ENCODE results near the gene GLP1R. TPM values are rescaled to one million over a fixed set of nuclear protein-coding genes. Genes with fewer than 3 reads are reported as not detected.

Gene GLP1R
- total RNA-seq, 1 experiment from 2014 or later, result 0.85 TPM

GRCh38 chr6:39061588-39061987, 13.0 kb downstream of the GLP1R start:
- Mint-ChIP-seq H3K27ac (no peak overlapping the region), H3K4me1 (peaks cover 2 to 6% of the 10 kb centered on the region in 2 experiments; a peak in 1 of 4 replicates), H3K36me3 (ENCODE audit: insufficient read depth in 1 of 3, low read depth in 3 of 3) (peaks cover 0 to 7% (median 3%) of the 10 kb centered on the region in 3 experiments; a peak in 4 of 7 replicates), H3K9me3 (no peaks in the 10 kb centered on the region), H3K27me3 (ENCODE audit: low read depth) (peaks cover 20% of the 10 kb centered on the region), H3K4me3 (no peak overlapping the region)
- no peak overlapping the region for H4K91ac ChIP-seq (ENCODE audit: insufficient read length, low read depth, low read length)
- no peaks in the 10 kb centered on the region for H3K79me1 ChIP-seq (ENCODE audit: insufficient read depth, low read depth, low read length, poor library complexity, severe bottlenecking)
- no peak overlapping the region for H3K56ac ChIP-seq (ENCODE audit: insufficient read length, low read depth, low read length)
- H4K5ac ChIP-seq (ENCODE audit: insufficient read length, low read depth, low read length), result no peak overlapping the region
- H2BK120ac ChIP-seq (ENCODE audit: low read depth, low read length, poor library complexity, severe bottlenecking), result no peak overlapping the region
- H2BK12ac ChIP-seq (ENCODE audit: insufficient read length, low read depth, low read length), result no peak overlapping the region
- H2BK5ac ChIP-seq (ENCODE audit: insufficient read length, low read length), result no peak overlapping the region
- H2BK15ac ChIP-seq (ENCODE audit: low read depth, low read length), result no peak overlapping the region
- no peaks in the 10 kb centered on the region for H3K9me3 ChIP-seq (ENCODE audit: control insufficient read depth, low read depth, low read length)
- no peak overlapping the region for H2BK20ac ChIP-seq (ENCODE audit: low read depth, low read length, poor library complexity, severe bottlenecking)
- no peaks in the 10 kb centered on the region for H3K4me1 ChIP-seq (ENCODE audit: insufficient read depth, low read length)
- no peaks in the 10 kb centered on the region for H3K79me2 ChIP-seq (ENCODE audit: insufficient read depth, low read length)
- no peak overlapping the region for H3K18ac ChIP-seq (ENCODE audit: insufficient read length, low read depth, low read length)
- peaks cover 3% of the 10 kb centered on the region for H4K20me1 ChIP-seq (ENCODE audit: control insufficient read depth, insufficient read depth, insufficient read length)
- DNase-seq, result no peak
- no CpG with 5 or more reads among the region's 3 CpGs for WGBS (ENCODE audit: extremely low coverage, insufficient read length, low lambda C conversion rate)
- H3K23ac ChIP-seq (ENCODE audit: insufficient read length, low read depth, low read length), result no peak overlapping the region
- no peaks in the 10 kb centered on the region for H3K27me3 ChIP-seq (ENCODE audit: insufficient read depth, low read length)
- no peak overlapping the region for H3K9ac ChIP-seq (ENCODE audit: extremely low read depth, insufficient read length, low read length)
- no peak overlapping the region for H3K4me2 ChIP-seq (ENCODE audit: insufficient read depth, insufficient read length, low read length)
- no peak overlapping the region; the same call in 1 of the 2 replicates for H3K14ac ChIP-seq (ENCODE audit: insufficient read depth, low read length)
- H3T11ph ChIP-seq (ENCODE audit: low read length), result no peak overlapping the region
- no peak overlapping the region for H3K27ac ChIP-seq (ENCODE audit: insufficient read length, low read depth, low read length)
- no peak overlapping the region for H2AK5ac ChIP-seq (ENCODE audit: insufficient read length, low read length)
- H3K4ac ChIP-seq (ENCODE audit: low read depth, low read length), result no peak overlapping the region
- H4K8ac ChIP-seq (replicated peaks; ENCODE audit: insufficient read length, low read depth, low read length), result no peak overlapping the region
- no peaks in the 10 kb centered on the region for H3K23me2 ChIP-seq (ENCODE audit: insufficient read length, low read depth, low read length, poor library complexity, severe bottlenecking)
- no peak overlapping the region for H2AFZ ChIP-seq (ENCODE audit: low read length)
- TF ChIP-seq CTCF (conservative IDR thresholded peaks at IDR 0.05), result no peak
